Activated T-cell treated with anti-CD3 and anti-CD28 coated beads, Interleukin-2, amount 50 U/mL, for 72 hours (primary cell): ENCODE data around the gene CABLES2. TPM values are rescaled to one million over a fixed set of nuclear protein-coding genes. Genes with fewer than 3 reads are reported as not detected.

Source experiments
- ATAC-seq, 2 donors: fragments of 150-1000 bp; cut with Tn5 transposase; replicated peaks in 1 of 2; 2 replicates each; pipeline ENCODE4 v1.10.0; 2021; ENCODE audit warnings: moderate library complexity in 2 of 2, mild to moderate bottlenecking in 1 of 2
- DNase-seq, 2 donors: peaks; one replicate each; pipeline ENCODE4 v3.0.0; 2021 to 2022; ENCODE audit warnings: mixed read lengths in 1 of 2
- H3K27ac Mint-ChIP-seq: one replicate; pipeline ENCODE4 v1.8.0; 2022; ENCODE audit warnings: mild to moderate bottlenecking, moderate library complexity, mixed read lengths
- H3K27me3 Mint-ChIP-seq: one replicate; pipeline ENCODE4 v1.8.0; 2022; ENCODE audit warnings: low read depth, mixed read lengths
- H3K36me3 Mint-ChIP-seq, 2 donors: one replicate each; pipeline ENCODE4 v1.8.0; 2022; ENCODE audit warnings: mixed read lengths in 2 of 2, mild to moderate bottlenecking in 1 of 2; ENCODE audit not compliant: insufficient read depth in 2 of 2
- H3K4me1 Mint-ChIP-seq: one replicate; pipeline ENCODE4 v1.8.0; 2022; ENCODE audit warnings: low read depth, mixed read lengths
- H3K4me3 Mint-ChIP-seq, 2 donors: one replicate each; pipeline ENCODE4 v1.8.0; 2022; ENCODE audit warnings: mild to moderate bottlenecking in 2 of 2, mixed read lengths in 2 of 2, moderate library complexity in 2 of 2
- H3K9me3 Mint-ChIP-seq, 2 donors: one replicate each; pipeline ENCODE4 v1.8.0; 2022; ENCODE audit warnings: mixed read lengths in 2 of 2
- total RNA-seq, 2 donors: library from RNA; stranded (reverse); gene quantifications; one replicate each; pipeline ENCODE4 v1.2.3, GENCODE V29; 2022

The CABLES2 gene
- total RNA-seq, 2 donors from 2014 or later = 7.1 to 8.3 TPM

GRCh38 chr20:62446481-62446880 lies 39.4 kb upstream of the CABLES2 start:
- H3K4me3 Mint-ChIP-seq = no peak overlapping the region
- no peaks in the 10 kb centered on the region for H3K36me3 Mint-ChIP-seq
- H3K27me3 Mint-ChIP-seq = no peaks in the 10 kb centered on the region
- DNase-seq (no peak), ATAC-seq (no peak)
- H3K9me3 Mint-ChIP-seq = no peaks in the 10 kb centered on the region
- H3K27ac Mint-ChIP-seq = no peak overlapping the region
- no peaks in the 10 kb centered on the region for H3K4me1 Mint-ChIP-seq

DNA sequence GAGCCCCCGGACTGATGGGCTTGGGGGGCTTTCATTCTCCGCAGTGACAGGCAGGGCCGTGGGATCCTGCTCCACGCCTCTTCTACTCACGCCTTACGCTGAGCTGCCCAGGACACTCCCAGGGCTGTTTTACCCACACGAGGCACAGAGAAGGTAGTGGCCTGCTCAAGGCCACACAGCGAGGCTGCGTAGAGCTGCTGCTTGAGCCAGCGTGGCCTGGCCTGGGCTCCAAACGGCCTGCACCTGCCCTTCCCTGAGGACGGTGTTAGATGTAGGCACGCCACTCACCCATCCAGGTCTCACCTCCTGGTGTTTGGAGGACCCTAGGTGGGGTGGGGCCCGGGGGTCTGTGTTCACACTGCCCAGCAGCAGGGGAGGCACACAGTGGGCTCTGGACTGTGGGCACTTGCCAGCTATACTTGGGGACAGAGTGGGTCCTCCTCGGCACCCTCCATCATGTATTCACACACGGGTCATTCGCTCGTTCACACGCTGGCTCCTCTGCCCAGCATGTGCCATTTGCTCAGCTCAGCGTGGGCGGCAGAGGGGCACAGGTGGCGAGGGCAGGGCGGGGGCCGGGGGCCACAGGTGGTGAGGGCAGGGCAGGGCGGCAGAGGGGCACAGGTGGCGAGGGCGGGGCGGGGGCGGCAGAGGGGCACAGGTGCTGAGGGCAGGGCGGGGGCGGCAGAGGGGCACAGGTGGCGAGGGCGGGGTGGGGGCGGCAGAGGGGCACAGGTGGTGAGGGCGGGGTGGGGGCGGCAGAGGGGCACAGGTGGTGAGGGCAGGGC lies 38.7 kb upstream of the CABLES2 start:
- no peaks in the 10 kb centered on the region for H3K27me3 Mint-ChIP-seq
- no peak overlapping the region for H3K27ac Mint-ChIP-seq
- DNase-seq (no peak), ATAC-seq (no peak)
- no peaks in the 10 kb centered on the region for H3K9me3 Mint-ChIP-seq
- no peaks in the 10 kb centered on the region for H3K36me3 Mint-ChIP-seq
- H3K4me3 Mint-ChIP-seq = no peak overlapping the region
- no peaks in the 10 kb centered on the region for H3K4me1 Mint-ChIP-seq

GRCh38 chr20:62444286-62444685 lies 37.2 kb upstream of the CABLES2 start:
- Mint-ChIP-seq H3K36me3 (no peaks in the 10 kb centered on the region), H3K27ac (no peak overlapping the region)

DNA sequence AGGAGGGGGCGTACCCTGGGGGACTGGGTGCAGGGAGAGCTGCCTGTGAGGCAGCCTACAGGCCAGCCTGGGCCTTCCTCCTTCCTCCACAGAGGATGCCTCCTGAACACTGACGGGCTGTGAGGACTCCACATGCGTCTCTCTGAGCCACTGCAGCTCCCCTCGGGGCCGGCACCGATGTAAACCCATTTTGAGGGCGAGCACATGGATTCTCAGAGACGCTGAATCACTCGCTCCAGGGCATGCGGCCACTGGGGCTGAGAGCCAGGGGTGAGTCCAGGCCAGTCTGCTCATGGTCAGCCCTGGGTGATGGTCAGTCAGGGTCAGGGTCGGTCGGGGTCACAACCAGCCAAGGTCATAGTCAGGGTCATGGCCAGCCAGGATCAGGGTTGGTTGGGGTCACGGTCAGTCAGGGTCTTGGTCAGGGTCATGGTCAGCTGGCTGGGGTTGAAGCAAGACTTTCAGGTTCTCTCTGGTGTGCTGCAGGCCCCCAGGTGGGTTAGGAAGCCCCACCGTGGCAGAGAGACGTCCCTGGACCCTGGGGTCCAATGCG lies 35.0 kb upstream of the CABLES2 start:
- Mint-ChIP-seq H3K27ac (no peak overlapping the region), H3K36me3 (no peaks in the 10 kb centered on the region), H3K4me1 (no peaks in the 10 kb centered on the region), H3K4me3 (no peak overlapping the region), H3K9me3 (no peaks in the 10 kb centered on the region), H3K27me3 (no peaks in the 10 kb centered on the region)
- ATAC-seq = no peak
- DNase-seq = no peak

More at GRCh38 chr20:62444286-62444685, 37.2 kb upstream of the CABLES2 start:
- no peaks in the 10 kb centered on the region for H3K4me1 Mint-ChIP-seq
- no peaks in the 10 kb centered on the region for H3K9me3 Mint-ChIP-seq
- H3K4me3 Mint-ChIP-seq = no peak overlapping the region
- DNase-seq (no peak), ATAC-seq (no peak)
- no peaks in the 10 kb centered on the region for H3K27me3 Mint-ChIP-seq

DNA sequence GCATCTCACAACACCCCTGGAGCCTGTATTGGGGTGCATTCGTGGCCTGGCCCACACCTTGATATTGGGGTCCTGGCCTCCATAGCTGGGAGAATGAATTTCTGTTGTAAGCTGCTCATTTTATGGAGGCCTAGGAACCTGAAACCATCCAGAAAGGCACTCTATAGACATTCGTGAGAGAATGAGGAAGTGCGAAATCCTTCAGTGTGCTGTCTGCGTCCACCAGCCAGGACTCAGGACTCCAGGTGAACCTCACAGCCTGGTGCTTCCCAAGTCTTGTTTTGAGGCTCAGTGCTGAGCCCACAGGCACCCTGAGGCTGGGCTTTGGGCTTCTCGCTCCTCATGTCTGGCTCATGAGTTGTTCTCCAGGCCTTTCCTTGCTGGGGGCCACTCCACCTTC lies 32.1 kb upstream of the CABLES2 start:
- Mint-ChIP-seq H3K36me3 (no peaks in the 10 kb centered on the region), H3K27ac (no peak overlapping the region), H3K9me3 (no peaks in the 10 kb centered on the region), H3K27me3 (peaks cover 14% of the 10 kb centered on the region), H3K4me3 (no peak overlapping the region), H3K4me1 (no peaks in the 10 kb centered on the region)
- ATAC-seq (no peak), DNase-seq (no peak)

DNA sequence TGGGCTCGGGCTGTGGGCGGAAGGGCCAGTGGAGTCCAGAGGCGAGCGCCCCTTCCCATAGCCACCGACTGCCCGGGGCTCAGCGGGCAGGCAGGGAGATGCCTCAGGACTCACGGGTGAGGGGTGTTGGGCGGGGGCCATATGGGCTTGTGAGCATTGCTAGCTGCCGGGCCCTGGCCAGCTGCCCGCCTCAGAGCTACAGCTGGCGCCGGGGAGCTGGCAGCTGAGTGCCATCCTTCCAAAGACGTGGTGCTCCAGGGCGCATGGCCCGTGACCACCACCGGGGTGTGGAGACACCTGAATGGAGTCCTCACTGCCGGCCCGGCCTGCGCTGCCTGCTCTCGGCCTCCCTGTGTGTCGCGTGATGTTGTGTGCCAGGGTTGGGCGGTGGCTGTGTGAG lies 30.8 kb upstream of the CABLES2 start:
- Mint-ChIP-seq H3K27ac (no peak overlapping the region), H3K27me3 (peaks cover 21% of the 10 kb centered on the region), H3K36me3 (no peaks in the 10 kb centered on the region), H3K4me1 (no peaks in the 10 kb centered on the region), H3K4me3 (no peak overlapping the region), H3K9me3 (no peaks in the 10 kb centered on the region)
- ATAC-seq (no peak), DNase-seq (no peak)

DNA sequence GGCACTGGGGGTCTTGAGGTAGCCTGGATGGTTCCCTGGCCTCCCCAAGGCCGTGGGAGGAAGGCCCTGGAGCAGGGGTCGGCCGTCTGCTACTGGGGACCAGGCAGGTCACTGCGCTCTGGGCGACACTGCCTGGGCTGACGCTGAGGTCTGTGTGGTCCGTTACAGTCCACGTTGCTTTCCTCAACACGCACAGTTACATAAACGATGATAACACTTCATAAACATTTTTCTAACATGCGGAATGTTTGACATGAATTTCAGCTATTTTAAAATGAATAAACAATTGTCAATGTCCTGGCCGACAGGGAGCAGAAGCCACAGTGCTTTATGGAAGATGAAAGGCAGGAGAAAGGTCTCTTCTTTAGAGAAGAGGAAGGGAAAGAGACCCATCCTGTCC lies 30.4 kb upstream of the CABLES2 start:
- H3K27me3 Mint-ChIP-seq = peaks cover 21% of the 10 kb centered on the region
- no peaks in the 10 kb centered on the region for H3K4me1 Mint-ChIP-seq
- H3K27ac Mint-ChIP-seq = no peak overlapping the region
- no peaks in the 10 kb centered on the region for H3K9me3 Mint-ChIP-seq
- no peak for ATAC-seq
- no peaks in the 10 kb centered on the region for H3K36me3 Mint-ChIP-seq
- H3K4me3 Mint-ChIP-seq = no peak overlapping the region
- no peak for DNase-seq

DNA sequence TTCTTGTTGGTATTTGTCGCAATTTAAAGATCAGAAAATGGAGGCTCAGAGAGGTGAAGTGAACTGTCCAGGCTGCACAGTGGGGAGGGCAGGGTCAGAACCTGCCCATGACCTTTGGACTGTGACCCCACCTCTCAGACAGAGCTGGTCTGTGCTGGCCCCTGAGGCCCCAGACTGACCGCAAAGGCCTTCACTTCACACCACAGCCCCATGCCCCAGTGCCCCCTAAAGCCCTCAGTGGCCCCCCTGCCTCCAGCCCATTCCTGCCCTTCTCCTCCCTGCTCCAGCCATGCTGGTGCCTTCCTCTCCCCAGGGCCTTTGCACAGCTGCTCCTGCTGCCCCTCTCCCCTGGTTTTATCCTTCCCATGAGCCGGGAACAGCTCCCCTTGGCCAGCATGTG lies 29.6 kb upstream of the CABLES2 start:
- no peak for ATAC-seq
- H3K36me3 Mint-ChIP-seq = no peaks in the 10 kb centered on the region
- H3K4me1 Mint-ChIP-seq = no peaks in the 10 kb centered on the region
- DNase-seq = no peak
- no peak overlapping the region for H3K4me3 Mint-ChIP-seq
- H3K9me3 Mint-ChIP-seq = no peaks in the 10 kb centered on the region
- H3K27me3 Mint-ChIP-seq = peaks cover 21% of the 10 kb centered on the region
- H3K27ac Mint-ChIP-seq = no peak overlapping the region

- Mint-ChIP-seq H3K27me3 (peaks cover 25% of the 10 kb centered on the region), H3K36me3 (no peaks in the 10 kb centered on the region), H3K4me3 (no peak overlapping the region), H3K4me1 (no peaks in the 10 kb centered on the region), H3K9me3 (no peaks in the 10 kb centered on the region), H3K27ac (no peak overlapping the region)
- ATAC-seq (no peak), DNase-seq (no peak)
Observed at GRCh38 chr20:62433658-62434497, 26.8 kb upstream of the CABLES2 start.

GRCh38 chr20:62430866-62431447 lies 23.9 kb upstream of the CABLES2 start:
- H3K4me1 Mint-ChIP-seq = no peaks in the 10 kb centered on the region
- H3K9me3 Mint-ChIP-seq = no peaks in the 10 kb centered on the region
- no peaks in the 10 kb centered on the region for H3K36me3 Mint-ChIP-seq
- ATAC-seq (no peak), DNase-seq (no peak)
- H3K4me3 Mint-ChIP-seq = no peak overlapping the region
- H3K27ac Mint-ChIP-seq = no peak overlapping the region
- peaks cover 25% of the 10 kb centered on the region for H3K27me3 Mint-ChIP-seq

- H3K27ac Mint-ChIP-seq = no peak overlapping the region
- H3K36me3 Mint-ChIP-seq = no peaks in the 10 kb centered on the region
- peaks cover 23% of the 10 kb centered on the region for H3K27me3 Mint-ChIP-seq
- ATAC-seq = no peak
- H3K9me3 Mint-ChIP-seq = no peaks in the 10 kb centered on the region
- no peaks in the 10 kb centered on the region for H3K4me1 Mint-ChIP-seq
- no peak overlapping the region for H3K4me3 Mint-ChIP-seq
- DNase-seq = no peak
Observed at GRCh38 chr20:62430311-62430853, 23.3 kb upstream of the CABLES2 start.

- no peaks in the 10 kb centered on the region for H3K36me3 Mint-ChIP-seq
- ATAC-seq (no peak), DNase-seq (no peak)
- no peaks in the 10 kb centered on the region for H3K4me1 Mint-ChIP-seq
- H3K9me3 Mint-ChIP-seq = no peaks in the 10 kb centered on the region
- H3K27ac Mint-ChIP-seq = no peak overlapping the region
- H3K4me3 Mint-ChIP-seq = no peak overlapping the region
- peaks cover 16% of the 10 kb centered on the region for H3K27me3 Mint-ChIP-seq
Observed at GRCh38 chr20:62429455-62430310, 22.6 kb upstream of the CABLES2 start.
